Measurements from ENCODE around the gene SORCS2.

Gene SORCS2

DNA sequence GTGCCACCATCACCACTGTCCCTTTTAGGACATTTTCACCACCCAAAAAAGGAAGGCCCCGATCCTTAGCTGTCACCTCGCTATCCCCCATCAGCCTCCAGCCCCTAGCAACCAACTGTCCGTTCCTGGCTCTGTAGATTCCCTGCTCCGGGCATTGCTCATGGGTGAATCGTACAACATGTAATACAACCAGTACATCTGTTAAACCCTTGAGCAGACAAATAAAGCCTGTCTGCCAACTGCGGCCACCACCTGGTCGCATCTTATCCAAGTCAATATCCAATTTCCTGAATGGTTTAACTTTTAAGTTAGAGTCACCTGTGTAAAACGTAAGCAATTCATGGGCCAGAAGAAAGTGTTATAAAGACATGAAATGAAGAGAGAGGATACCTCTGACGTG is 495.5 kb downstream of the SORCS2 start:
- no peak for TF ChIP-seq JUND (IDR thresholded peaks at IDR 0.05; ENCODE audit: low read depth)
- no peak for DNase-seq (ENCODE audit: low read depth in 1 of 2, low spot score in 1 of 2)
- in situ Hi-C loops (cut with HindIII; ENCODE audit: low pct_unique_long_range_greater_than_20kb, low sequenced_read_pairs) = no loop called here

DNA sequence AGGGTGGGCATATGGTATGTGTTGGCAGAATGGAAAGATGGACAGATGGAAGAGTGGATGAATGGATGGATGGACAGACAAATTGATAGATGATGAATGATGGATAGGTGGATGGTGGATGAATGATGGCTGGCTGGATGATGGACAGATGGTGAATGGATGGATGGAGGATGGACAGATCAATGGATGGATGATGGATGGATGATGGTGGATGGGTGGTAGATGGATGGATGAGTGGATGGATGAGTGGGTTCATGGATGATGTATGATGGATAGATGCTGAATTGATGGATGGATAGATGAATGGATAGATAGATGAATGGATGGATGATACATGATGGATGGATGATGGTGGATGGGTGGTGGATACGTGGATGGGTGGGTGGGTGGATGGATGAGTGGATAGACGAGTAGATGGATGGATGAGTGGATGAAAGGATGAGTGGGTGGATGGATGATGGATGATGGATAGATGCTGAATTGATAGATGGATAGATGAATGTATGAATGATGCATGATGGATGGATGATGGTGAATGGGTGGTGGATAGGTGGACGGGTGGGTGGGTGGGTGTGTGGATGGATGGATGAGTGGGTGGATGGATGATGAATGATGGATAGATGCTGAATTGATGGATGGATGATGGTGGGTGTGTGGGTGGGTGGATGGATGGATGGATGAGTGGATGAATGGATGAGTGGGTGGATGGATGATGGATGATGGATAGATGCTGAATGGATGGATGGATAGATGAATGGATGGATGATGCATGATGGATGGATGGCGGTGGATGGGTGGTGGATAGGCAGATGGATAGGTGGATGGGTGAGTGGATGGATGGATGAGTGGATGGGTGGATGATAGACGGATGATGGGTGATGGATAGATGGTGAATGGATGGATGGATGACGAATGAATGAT is 497.7 kb downstream of the SORCS2 start:
- in situ Hi-C loops (cut with HindIII; ENCODE audit: low pct_unique_long_range_greater_than_20kb, low sequenced_read_pairs) = no loop called here
- no peak for TF ChIP-seq JUND (IDR thresholded peaks at IDR 0.05; ENCODE audit: low read depth)
- no peak for DNase-seq (ENCODE audit: low read depth in 1 of 2, low spot score in 1 of 2)

DNA sequence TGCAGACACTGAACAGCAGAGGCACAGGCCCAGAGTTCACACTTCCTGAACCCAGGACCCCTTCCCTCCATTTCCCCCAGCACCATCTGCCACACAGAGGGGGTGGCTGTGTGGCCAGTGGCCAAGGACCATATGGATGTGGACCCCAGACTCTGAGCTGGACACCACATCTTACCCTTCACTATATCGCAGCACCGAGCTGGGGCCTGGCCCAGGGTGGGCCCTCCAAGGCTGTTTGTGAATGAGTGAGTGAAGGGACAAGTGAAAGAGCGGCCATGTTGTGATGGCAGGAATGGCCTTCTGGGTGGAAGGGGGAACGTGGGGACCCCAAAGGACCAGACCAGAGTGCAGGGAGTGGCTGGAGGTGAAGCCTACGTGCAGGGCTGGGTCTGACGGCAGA is 498.7 kb downstream of the SORCS2 start:
- no peak for TF ChIP-seq JUND (IDR thresholded peaks at IDR 0.05; ENCODE audit: low read depth)
- in situ Hi-C loops (cut with HindIII; ENCODE audit: low pct_unique_long_range_greater_than_20kb, low sequenced_read_pairs) = no loop called here
- DNase-seq (ENCODE audit: low read depth in 1 of 2, low spot score in 1 of 2) = no peak

DNA sequence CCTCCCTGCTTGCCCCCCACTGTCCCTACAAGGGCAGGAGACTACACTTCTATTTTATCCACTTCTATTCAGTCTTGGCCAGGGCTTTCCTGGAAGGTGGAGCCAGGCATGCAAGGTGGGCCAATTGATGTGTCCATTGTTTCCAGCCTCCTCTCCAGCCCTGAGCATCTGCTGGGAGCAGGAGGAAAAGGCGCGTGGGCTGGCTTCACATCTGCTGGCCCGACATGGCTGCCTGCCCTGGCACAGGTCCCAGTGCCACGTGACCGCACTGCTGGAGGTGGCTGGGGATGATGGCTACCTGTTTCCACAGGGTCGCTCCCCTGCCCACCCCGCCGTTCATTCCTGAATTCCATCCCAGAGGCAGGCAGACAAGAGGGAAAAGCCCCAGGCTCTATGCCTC is 499.6 kb downstream of the SORCS2 start:
- no peak for TF ChIP-seq JUND (IDR thresholded peaks at IDR 0.05; ENCODE audit: low read depth)
- in situ Hi-C loops (cut with HindIII; ENCODE audit: low pct_unique_long_range_greater_than_20kb, low sequenced_read_pairs) = no loop called here
- DNase-seq (ENCODE audit: low read depth in 1 of 2, low spot score in 1 of 2) = no peak

DNA sequence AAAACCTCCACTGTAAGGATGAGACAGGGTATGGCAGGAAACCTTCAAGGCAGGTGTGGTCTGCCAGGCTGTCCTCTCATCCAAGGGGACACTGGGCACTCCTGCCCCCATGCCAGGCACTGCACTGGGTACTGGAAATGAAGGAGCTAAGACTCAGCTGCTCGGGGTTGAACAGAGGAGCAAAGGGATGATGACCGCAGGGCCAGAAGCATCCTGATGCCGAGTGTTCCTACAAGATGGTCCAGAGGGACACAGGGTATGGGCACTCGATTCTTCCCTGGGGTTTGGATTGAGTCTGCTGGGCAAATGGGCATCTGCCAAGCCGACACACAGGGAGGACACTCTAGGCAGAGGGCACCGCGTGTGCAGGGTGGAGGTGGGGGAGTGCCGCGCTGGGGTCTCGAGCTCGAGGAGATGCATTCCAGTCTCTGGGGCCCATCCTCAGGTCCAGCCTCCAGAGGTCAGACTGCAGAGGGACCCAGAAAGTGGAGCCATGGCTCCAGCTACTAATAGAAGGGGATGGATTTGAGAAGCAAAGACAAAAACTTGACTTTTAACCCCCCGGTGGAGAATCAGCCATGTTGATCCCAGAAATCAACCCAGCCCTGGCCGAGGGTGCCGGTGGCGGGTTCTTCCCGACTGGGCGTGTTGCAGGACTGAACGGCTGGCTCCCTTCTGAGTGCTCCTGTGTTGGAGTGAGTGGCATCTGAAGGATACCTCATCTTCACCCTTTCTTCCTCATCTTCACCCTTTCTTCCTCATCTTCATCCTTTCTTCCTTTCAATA is 500.3 kb downstream of the SORCS2 start:
- no peak for DNase-seq (ENCODE audit: low read depth in 1 of 2, low spot score in 1 of 2)
- in situ Hi-C loops (cut with HindIII; ENCODE audit: low pct_unique_long_range_greater_than_20kb, low sequenced_read_pairs) = no loop called here
- TF ChIP-seq JUND (IDR thresholded peaks at IDR 0.05; ENCODE audit: low read depth) = no peak

DNA sequence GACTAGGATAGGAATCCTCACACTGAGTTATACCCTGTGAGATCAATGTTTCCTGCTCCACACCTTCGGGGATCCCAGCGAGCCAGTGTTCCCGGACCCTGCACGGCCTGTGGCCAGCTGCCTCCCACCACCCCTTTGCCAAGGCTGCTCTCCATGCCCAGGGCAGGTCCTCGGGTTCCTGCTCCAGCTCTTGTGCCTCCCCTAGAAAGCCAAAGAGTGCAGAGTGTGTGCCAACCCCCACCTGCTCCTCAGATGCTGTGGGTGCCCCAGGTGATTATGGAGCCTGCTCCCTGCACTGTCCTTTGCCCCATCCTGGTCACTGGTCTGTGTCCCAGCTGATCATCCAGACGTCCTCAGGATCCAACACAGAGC is 500.9 kb downstream of the SORCS2 start:
- no peak for DNase-seq (ENCODE audit: low read depth in 1 of 2, low spot score in 1 of 2)
- in situ Hi-C loops (cut with HindIII; ENCODE audit: low pct_unique_long_range_greater_than_20kb, low sequenced_read_pairs) = no loop called here
- TF ChIP-seq JUND (IDR thresholded peaks at IDR 0.05; ENCODE audit: low read depth) = no peak

DNA sequence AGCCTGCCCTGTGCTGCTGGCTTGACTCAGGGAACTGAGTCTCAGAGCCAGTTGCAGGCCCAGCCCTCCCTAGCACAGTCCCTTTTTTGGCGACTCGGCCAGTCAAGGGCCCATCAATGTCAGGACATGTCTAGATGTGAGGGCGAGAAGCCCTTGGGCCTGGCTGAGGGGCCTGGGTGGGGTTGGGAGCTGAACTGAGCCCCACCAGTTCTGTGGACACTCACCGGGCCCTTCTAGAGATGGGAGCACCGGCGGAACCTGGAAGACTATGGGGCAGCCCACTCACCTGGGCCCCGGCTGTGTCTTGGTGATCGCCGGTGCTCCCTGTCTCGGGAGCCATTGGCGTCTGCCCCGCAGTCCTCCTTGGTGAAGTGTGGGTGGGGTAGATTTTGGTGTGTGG is 501.4 kb downstream of the SORCS2 start:
- DNase-seq (ENCODE audit: low read depth in 1 of 2, low spot score in 1 of 2) = no peak
- in situ Hi-C loops (cut with HindIII; ENCODE audit: low pct_unique_long_range_greater_than_20kb, low sequenced_read_pairs) = no loop called here
- TF ChIP-seq JUND (IDR thresholded peaks at IDR 0.05; ENCODE audit: low read depth) = no peak

DNA sequence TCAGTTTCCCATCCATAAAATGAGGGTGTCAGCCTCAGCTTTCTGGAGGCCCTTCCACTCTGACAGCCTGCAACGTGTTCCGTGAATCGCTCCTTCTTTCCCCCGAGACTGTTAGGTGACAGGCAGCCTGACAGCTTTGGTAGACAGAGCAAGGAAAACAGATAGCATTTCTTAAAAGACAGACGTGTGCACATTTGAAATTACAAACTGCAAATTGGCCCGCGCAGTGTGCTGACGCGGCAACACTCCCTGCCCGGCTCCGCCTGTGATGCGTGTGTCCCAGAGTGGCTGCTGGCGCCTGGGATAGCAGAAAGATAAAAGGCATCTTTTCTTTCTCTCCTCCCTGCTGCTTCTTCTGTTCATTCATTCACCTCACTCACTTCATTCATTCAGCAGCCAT is 502.0 kb downstream of the SORCS2 start:
- DNase-seq (ENCODE audit: low read depth in 1 of 2, low spot score in 1 of 2) = no peak
- in situ Hi-C loops (cut with HindIII; ENCODE audit: low pct_unique_long_range_greater_than_20kb, low sequenced_read_pairs) = no loop called here
- no peak for TF ChIP-seq JUND (IDR thresholded peaks at IDR 0.05; ENCODE audit: low read depth)

DNA sequence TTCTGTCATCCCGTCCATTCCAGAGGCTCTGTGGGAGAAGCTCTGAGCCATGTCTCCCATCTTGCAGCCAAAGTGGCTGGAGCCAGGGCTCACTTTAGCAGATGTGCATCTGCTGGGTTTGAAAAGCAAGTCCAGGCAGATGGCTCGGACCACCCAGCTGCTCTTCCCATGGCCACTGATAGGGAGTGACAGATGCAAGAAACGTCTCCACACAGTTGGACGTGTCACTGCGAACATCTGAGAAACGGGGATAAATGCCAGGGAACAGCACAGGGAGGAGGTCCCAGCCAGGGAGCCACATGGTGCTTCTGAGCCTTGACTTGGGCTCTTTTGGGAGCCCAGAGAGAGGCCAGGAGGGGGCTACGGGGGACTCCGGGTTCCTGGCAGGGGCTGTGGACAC is 505.0 kb downstream of the SORCS2 start:
- no peak for DNase-seq (ENCODE audit: low read depth in 1 of 2, low spot score in 1 of 2)
- in situ Hi-C loops (cut with HindIII; ENCODE audit: low pct_unique_long_range_greater_than_20kb, low sequenced_read_pairs) = no loop called here
- no peak for TF ChIP-seq JUND (IDR thresholded peaks at IDR 0.05; ENCODE audit: low read depth)

DNA sequence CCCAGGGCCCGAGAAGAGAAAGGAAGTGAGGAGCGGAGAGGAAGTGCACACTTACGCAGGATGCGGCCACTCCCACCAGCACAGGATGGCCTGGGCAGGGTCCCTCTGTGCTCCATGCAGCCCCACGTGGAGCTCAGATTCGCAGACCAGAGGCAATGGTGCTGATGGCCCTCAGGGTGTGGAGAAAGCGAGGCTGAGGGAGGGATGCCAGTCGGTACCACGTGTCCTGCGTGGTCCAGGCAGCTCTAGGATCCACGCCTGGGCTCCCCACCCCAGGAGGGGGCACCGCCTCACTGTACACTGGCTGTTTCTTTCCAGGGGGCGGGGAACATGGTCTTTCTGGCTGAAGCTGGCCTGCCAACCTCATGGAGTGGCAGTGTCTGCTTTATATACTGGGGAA is 505.5 kb downstream of the SORCS2 start:
- DNase-seq (ENCODE audit: low read depth in 1 of 2, low spot score in 1 of 2) = no peak
- in situ Hi-C loops (cut with HindIII; ENCODE audit: low pct_unique_long_range_greater_than_20kb, low sequenced_read_pairs) = no loop called here

DNA sequence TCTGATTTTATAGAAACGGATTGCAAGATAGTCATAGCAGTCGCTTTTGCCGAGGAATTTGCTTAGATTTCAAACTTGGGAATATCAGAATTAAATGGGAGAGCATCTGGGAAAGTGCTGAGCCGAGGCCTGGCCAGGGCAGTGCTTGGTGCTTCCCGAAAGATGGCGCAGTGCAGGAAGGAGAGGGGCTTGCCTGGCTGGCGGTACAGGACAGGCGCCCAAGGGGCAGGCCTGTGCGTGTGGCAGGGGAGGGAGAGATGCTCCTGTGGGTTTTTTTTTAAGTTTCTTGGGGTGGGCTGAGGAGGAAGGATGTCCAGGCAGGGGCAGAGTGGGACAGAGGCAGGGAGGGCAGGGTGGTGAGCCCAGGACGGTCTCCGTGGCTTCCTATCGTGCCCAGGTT is 506.2 kb downstream of the SORCS2 start:
- TF ChIP-seq JUND (IDR thresholded peaks at IDR 0.05; ENCODE audit: low read depth) = no peak
- no peak for DNase-seq (ENCODE audit: low read depth in 1 of 2, low spot score in 1 of 2)
- in situ Hi-C loops (cut with HindIII; ENCODE audit: low pct_unique_long_range_greater_than_20kb, low sequenced_read_pairs) = no loop called here

More for the DNA sequence above, 505.5 kb downstream of the SORCS2 start:
- TF ChIP-seq JUND (IDR thresholded peaks at IDR 0.05; ENCODE audit: low read depth) = no peak

DNA sequence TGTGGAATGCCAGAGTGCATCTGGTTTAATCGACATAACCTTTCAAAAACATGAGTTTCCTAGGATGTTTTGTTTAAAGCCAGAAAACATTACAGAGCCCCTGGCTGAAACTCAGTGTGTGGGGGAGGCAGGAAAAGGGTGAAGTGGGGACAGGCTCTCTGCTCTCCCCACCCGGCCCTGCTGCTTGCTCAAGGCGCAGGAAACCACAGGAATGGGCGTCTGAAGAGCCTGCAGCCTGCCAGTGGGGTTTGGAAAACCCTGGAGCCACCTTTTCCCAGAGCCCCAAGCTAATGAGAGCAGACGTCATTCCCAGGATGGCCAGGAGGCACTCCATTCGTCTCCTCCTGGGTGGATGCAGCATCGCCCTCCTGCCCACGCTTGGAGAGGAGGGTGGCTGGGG is 506.7 kb downstream of the SORCS2 start:
- TF ChIP-seq JUND (IDR thresholded peaks at IDR 0.05; ENCODE audit: low read depth) = no peak
- DNase-seq (ENCODE audit: low read depth in 1 of 2, low spot score in 1 of 2) = no peak
- in situ Hi-C loops (cut with HindIII; ENCODE audit: low pct_unique_long_range_greater_than_20kb, low sequenced_read_pairs) = no loop called here

DNA sequence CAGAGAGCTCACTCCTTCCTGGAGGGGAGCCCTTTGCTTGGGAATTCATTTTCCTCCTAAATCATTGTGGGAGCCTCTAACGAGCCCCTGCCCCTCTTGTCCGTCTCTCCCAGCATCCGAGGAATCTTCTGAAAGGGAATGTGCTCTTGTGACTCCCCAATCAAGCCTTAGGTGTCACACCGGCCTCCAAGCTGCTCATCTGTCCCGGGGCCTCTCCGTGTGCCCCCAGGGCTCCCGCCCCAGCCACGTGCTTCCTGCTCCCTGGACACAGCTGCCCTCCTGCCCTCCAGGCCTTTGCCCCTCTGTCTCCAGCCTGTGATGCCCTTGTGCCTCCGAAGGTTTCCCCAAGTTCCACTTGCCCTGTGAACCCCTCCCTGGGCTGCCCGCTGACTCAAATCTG is 507.5 kb downstream of the SORCS2 start:
- no peak for TF ChIP-seq JUND (IDR thresholded peaks at IDR 0.05; ENCODE audit: low read depth)
- DNase-seq (ENCODE audit: low read depth in 1 of 2, low spot score in 1 of 2) = no peak
- in situ Hi-C loops (cut with HindIII; ENCODE audit: low pct_unique_long_range_greater_than_20kb, low sequenced_read_pairs) = no loop called here

All from T47D (cell line).